IMR-90 (cell line): ENCODE results near the gene RBBP8. TPM values are rescaled to one million over a fixed set of nuclear protein-coding genes. Genes with fewer than 3 reads are reported as not detected.

ENCODE experiments used
- ATAC-seq: fragments of 200-7000 bp; cut with Tn5 transposase; 2 replicates; pipeline ENCODE4 v1.9.1; 2020; ENCODE audit warnings: low read depth, mild to moderate bottlenecking, moderate library complexity
- BruUV-seq: library from RNA; stranded (reverse); fragments of 400-500 nt; replicated peaks from 2 replicates; lab custom pipeline; 2021; lab: Mats Ljungman, UMichigan
- CTCF ChIA-PET: fragments of 300-600 bp; formaldehyde crosslinking; extraction: SDS; loops from one replicate; lab custom pipeline; 2021; ENCODE audit warnings: antibody characterized with exemption; lab: Yijun Ruan, JAX
- POLR2A ChIA-PET: fragments of 300-600 bp; sonication (Branson Sonifier 250); formaldehyde crosslinking; loops from one replicate; lab custom pipeline; 2022; ENCODE audit warnings: antibody characterized with exemption; ENCODE audit not compliant: unreplicated experiment; lab: Charles Lee
- DNase-seq: peaks from one replicate; pipeline ENCODE4 v3.0.0; 2013
- H2AFZ ChIP-seq: replicated peaks from 2 replicates; pipeline ENCODE3; 2013; ENCODE audit warnings: low read length, mild to moderate bottlenecking; ENCODE audit not compliant: poor library complexity
- H2AK5ac ChIP-seq: 2 replicates; pipeline ENCODE4 v1.6.1; 2013; ENCODE audit warnings: low read depth, low read length, inconsistent platforms
- H2AK9ac ChIP-seq: replicated peaks from 2 replicates; pipeline ENCODE3; 2013; ENCODE audit warnings: mild to moderate bottlenecking, low read depth, low read length, moderate library complexity; ENCODE audit not compliant: poor library complexity
- H2BK120ac ChIP-seq: 2 replicates; pipeline ENCODE4 v1.6.1; 2013; ENCODE audit warnings: low read depth, low read length, inconsistent platforms
- H2BK15ac ChIP-seq: 3 replicates; pipeline ENCODE4 v1.6.1; 2013; ENCODE audit warnings: low read depth, low read length, inconsistent platforms
- H2BK20ac ChIP-seq: 2 replicates; pipeline ENCODE4 v1.6.1; 2013; ENCODE audit warnings: low read depth, mild to moderate bottlenecking, inconsistent platforms, low read length, moderate library complexity
- H2BK5ac ChIP-seq: 2 replicates; pipeline ENCODE4 v1.6.1; 2013; ENCODE audit warnings: mild to moderate bottlenecking, low read depth, low read length, inconsistent platforms; ENCODE audit not compliant: poor library complexity, severe bottlenecking
- H3K14ac ChIP-seq: replicated peaks from 2 replicates; pipeline ENCODE4 v1.6.1; 2013; ENCODE audit warnings: low read depth, low read length, inconsistent platforms
- H3K18ac ChIP-seq: 2 replicates; pipeline ENCODE4 v1.6.1; 2013; ENCODE audit warnings: low read depth, low read length, control low read depth
- H3K23ac ChIP-seq: 2 replicates; pipeline ENCODE4 v1.6.1; 2013; ENCODE audit warnings: low read depth, low read length, inconsistent platforms
- H3K27ac ChIP-seq: 2 replicates; pipeline ENCODE4 v1.5.1; 2013; ENCODE audit warnings: mild to moderate bottlenecking, control low read depth, low read length; ENCODE audit not compliant: insufficient read depth
- H3K27me3 ChIP-seq: 2 replicates; pipeline ENCODE4 v1.6.1; 2013; ENCODE audit warnings: low read length; ENCODE audit not compliant: control insufficient read depth, insufficient read depth
- H3K36me3 ChIP-seq: 2 replicates; pipeline ENCODE4 v1.6.1; 2013; ENCODE audit warnings: low read length, mixed read lengths; ENCODE audit not compliant: control insufficient read depth, insufficient read depth
- H3K4ac ChIP-seq: 2 replicates; pipeline ENCODE4 v1.6.1; 2013; ENCODE audit warnings: low read depth, low read length, inconsistent platforms
- H3K4me1 ChIP-seq: 2 replicates; pipeline ENCODE4 v1.6.1; 2013; ENCODE audit warnings: low read length, mixed read lengths; ENCODE audit not compliant: control insufficient read depth, insufficient read depth
- H3K4me2 ChIP-seq: 2 replicates; pipeline ENCODE4 v1.6.1; 2013; ENCODE audit warnings: low read depth, mild to moderate bottlenecking, control low read depth, low read length, moderate library complexity
- H3K4me3 ChIP-seq: 2 replicates; pipeline ENCODE4 v1.5.1; 2013; ENCODE audit warnings: low read depth, mild to moderate bottlenecking, control low read depth, low read length, moderate library complexity; ENCODE audit not compliant: insufficient read depth
- H3K56ac ChIP-seq: 2 replicates; pipeline ENCODE4 v1.6.1; 2013; ENCODE audit warnings: low read length, inconsistent platforms; ENCODE audit not compliant: insufficient read depth; ENCODE audit errors: extremely low read depth
- H3K79me1 ChIP-seq, 2 experiments: 2 replicates each; pipeline ENCODE4 v1.6.1; 2013; ENCODE audit warnings: low read length in 2 of 2, inconsistent platforms in 1 of 2, low read depth in 1 of 2
- H3K9ac ChIP-seq: 2 replicates; pipeline ENCODE4 v1.6.1; 2013; ENCODE audit warnings: low read depth, low read length, control low read depth
- H3K9me1 ChIP-seq: 2 replicates; pipeline ENCODE4 v1.6.1; 2013; ENCODE audit warnings: low read length, inconsistent platforms; ENCODE audit not compliant: insufficient read depth
- H3K9me3 ChIP-seq: 2 replicates; pipeline ENCODE4 v1.6.1; 2013; ENCODE audit warnings: low read length; ENCODE audit not compliant: control insufficient read depth, insufficient read depth
- H4K20me1 ChIP-seq: 2 replicates; pipeline ENCODE4 v1.6.1; 2013; ENCODE audit warnings: low read length, inconsistent platforms; ENCODE audit not compliant: insufficient read depth
- H4K5ac ChIP-seq: 2 replicates; pipeline ENCODE4 v1.6.1; 2013; ENCODE audit warnings: mild to moderate bottlenecking, low read depth, low read length, control low read depth
- H4K8ac ChIP-seq, 2 experiments: 2 replicates each; pipeline ENCODE4 v1.6.1; 2013; ENCODE audit warnings: low read depth in 2 of 2, low read length in 2 of 2, control low read depth in 1 of 2, inconsistent platforms in 1 of 2
- H4K91ac ChIP-seq: 2 replicates; pipeline ENCODE4 v1.6.1; 2013; ENCODE audit warnings: low read depth, low read length, inconsistent platforms; ENCODE audit not compliant: insufficient read depth
- WGBS, 2 experiments: methylation state at CpG; one replicate each; pipeline versions ENCODE4 v1.1.5 to v1.1.7; 2013; ENCODE audit warnings: missing lambda C conversion rate in 2 of 2; ENCODE audit not compliant: insufficient read length in 1 of 2; ENCODE audit errors: extremely low coverage in 2 of 2; 5-methylcytosine and 5-hydroxymethylcytosine counted together
- dilution Hi-C: fragments of 300-500 bp; cut with HindIII; formaldehyde crosslinking; loops from one replicate; pipeline ENCODE4 v1.14.3; 2018; ENCODE audit warnings: low sequenced_read_pairs; ENCODE audit not compliant: unreplicated experiment
- in situ Hi-C: fragments of 300-500 bp; cut with MboI; formaldehyde crosslinking; loops from 3 replicates; pipeline ENCODE4 v1.14.3; 2019; ENCODE audit warnings: low sequenced_read_pairs, inconsistent platforms, mixed read lengths
- intact Hi-C: fragments of 100-400 bp; cut with micrococcal nuclease; formaldehyde crosslinking; loops from 2 replicates; pipeline ENCODE4 v1.10.0; 2022
- polyA plus RNA-seq, 3 experiments: library from polyadenylated mRNA; depleted of rRNA; stranded (reverse); fragments of >200 nt; gene quantifications; 2 replicates each; pipeline ENCODE4 v1.2.3, GENCODE V29; 2012; ENCODE audit warnings: low replicate concordance in 1 of 3
- total RNA-seq: library from RNA; depleted of rRNA; stranded (reverse); fragments of >200 nt; gene quantifications from 2 replicates; pipeline ENCODE4 v1.2.3, GENCODE V29; 2012
- TF ChIP-seq, protein P1 (sequence below): fragments of 150-350 bp; IDR thresholded peaks from 2 replicates; pipeline ENCODE4 v1.6.1; 2016; ENCODE audit warnings: low read depth, mild to moderate bottlenecking, low read length, moderate library complexity, borderline replicate concordance

The RBBP8 gene
- total and polyA plus RNA-seq, 2 of the 4 experiments (the other 2 are of a cell fraction), result 12.0 to 21.1 TPM

DNA sequence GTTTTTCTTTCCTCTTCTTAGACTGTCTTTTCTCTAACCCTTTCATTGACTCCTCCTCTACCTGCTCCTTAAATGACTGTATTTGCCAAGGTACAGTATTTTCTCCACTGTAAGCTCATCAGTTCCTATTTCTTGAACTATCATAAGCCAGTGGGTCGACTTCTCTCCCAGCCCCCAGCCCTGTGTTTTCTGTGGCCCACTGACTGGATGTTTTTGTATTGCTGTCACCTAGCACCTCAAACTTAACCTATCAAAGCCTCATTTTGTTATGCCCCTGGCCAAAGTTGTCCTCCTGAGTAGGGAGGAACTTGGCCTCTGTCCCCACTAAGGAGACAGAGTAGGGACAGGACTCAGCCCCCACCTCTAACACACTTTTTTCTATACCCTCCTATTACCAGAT, 136.8 kb downstream of the RBBP8 start:
- dilution Hi-C loops (no loop called here), intact Hi-C loops (no loop called here), in situ Hi-C loops (no loop called here)
- ATAC-seq, result no peak
- H2BK120ac ChIP-seq, result no peak overlapping the region
- ChIA-PET CTCF (no interaction called here), POLR2A (no interaction called here)
- H3K4me1 ChIP-seq, result peaks cover 2% of the 10 kb centered on the region; the same call in 1 of the 2 replicates
- H3K9me1 ChIP-seq, result peaks cover 14% of the 10 kb centered on the region
- no peaks in the 10 kb centered on the region for H3K9me3 ChIP-seq
- no peaks in the 10 kb centered on the region for H3K27me3 ChIP-seq
- no peaks in the 10 kb centered on the region for H3K36me3 ChIP-seq
- BruUV-seq, result no TSS peak
- H3K14ac ChIP-seq, result no peak overlapping the region
- no peaks in the 10 kb centered on the region for H3K79me1 ChIP-seq
- no CpG with 5 or more reads among the region's 1 CpG for WGBS, 2 experiments
- no peak overlapping the region for H3K9ac ChIP-seq
- no peak overlapping the region for H2AFZ ChIP-seq
- no peak overlapping the region for H2AK9ac ChIP-seq
- H4K5ac ChIP-seq, result no peak overlapping the region
- no peak overlapping the region for H3K18ac ChIP-seq
- 0 out of 3 replicates have a peak overlapping the region, but pooled peaks have one; percentile 48 for H2BK15ac ChIP-seq
- no peak overlapping the region for H3K4ac ChIP-seq
- no peak for DNase-seq
- H2BK20ac ChIP-seq, result no peak overlapping the region; the same call in 1 of the 2 replicates
- H3K4me2 ChIP-seq, result no peak overlapping the region
- H4K20me1 ChIP-seq, result no peaks in the 10 kb centered on the region
- H4K8ac ChIP-seq, result no peak overlapping the region
- no peak overlapping the region for H3K56ac ChIP-seq
- no peak overlapping the region for H2BK5ac ChIP-seq
- no peak overlapping the region for H3K27ac ChIP-seq
- H3K23ac ChIP-seq, result no peak overlapping the region
- H2AK5ac ChIP-seq, result no peak overlapping the region
- H3K4me3 ChIP-seq, result no peak overlapping the region
- H4K91ac ChIP-seq, result no peak overlapping the region; the same call in 1 of the 2 replicates
- TF ChIP-seq, protein P1, sequence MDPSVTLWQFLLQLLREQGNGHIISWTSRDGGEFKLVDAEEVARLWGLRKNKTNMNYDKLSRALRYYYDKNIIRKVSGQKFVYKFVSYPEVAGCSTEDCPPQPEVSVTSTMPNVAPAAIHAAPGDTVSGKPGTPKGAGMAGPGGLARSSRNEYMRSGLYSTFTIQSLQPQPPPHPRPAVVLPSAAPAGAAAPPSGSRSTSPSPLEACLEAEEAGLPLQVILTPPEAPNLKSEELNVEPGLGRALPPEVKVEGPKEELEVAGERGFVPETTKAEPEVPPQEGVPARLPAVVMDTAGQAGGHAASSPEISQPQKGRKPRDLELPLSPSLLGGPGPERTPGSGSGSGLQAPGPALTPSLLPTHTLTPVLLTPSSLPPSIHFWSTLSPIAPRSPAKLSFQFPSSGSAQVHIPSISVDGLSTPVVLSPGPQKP, result no peak
